Neuronal stem cell (in vitro differentiated cells): ENCODE measurements around the gene GABARAP.

Source experiments
- DNase-seq: peaks from one replicate; pipeline ENCODE4 v3.0.0-alpha.2; 2013; ENCODE audit warnings: low spot score
- H2AFZ ChIP-seq: one replicate; pipeline ENCODE4 v1.6.1; 2013; ENCODE audit warnings: mild to moderate bottlenecking, low read length, inconsistent platforms
- H2AK5ac ChIP-seq: 2 replicates; pipeline ENCODE4 v1.6.1; 2013; ENCODE audit warnings: low read depth, mild to moderate bottlenecking, inconsistent platforms, low read length, moderate library complexity, mixed read lengths
- H2BK120ac ChIP-seq: 2 replicates; pipeline ENCODE4 v1.6.1; 2013; ENCODE audit warnings: low read depth, mild to moderate bottlenecking, inconsistent platforms, low read length, moderate library complexity, mixed read lengths
- H2BK12ac ChIP-seq: one replicate; pipeline ENCODE4 v1.6.1; 2013; ENCODE audit warnings: low read length, inconsistent platforms
- H2BK15ac ChIP-seq: 2 replicates; pipeline ENCODE4 v1.6.1; 2013; ENCODE audit warnings: mild to moderate bottlenecking, low read length, inconsistent platforms, mixed read lengths
- H2BK5ac ChIP-seq: one replicate; pipeline ENCODE4 v1.6.1; 2013; ENCODE audit warnings: inconsistent platforms, mild to moderate bottlenecking, low read length, moderate library complexity
- H3K14ac ChIP-seq: one replicate; pipeline ENCODE4 v1.6.1; 2013; ENCODE audit warnings: low read length, inconsistent platforms
- H3K18ac ChIP-seq: 2 replicates; pipeline ENCODE4 v1.6.1; 2013; ENCODE audit warnings: low read length, inconsistent platforms
- H3K23ac ChIP-seq: 2 replicates; pipeline ENCODE4 v1.6.1; 2013; ENCODE audit warnings: low read depth, mild to moderate bottlenecking, mixed read lengths, low read length, inconsistent platforms; ENCODE audit not compliant: poor library complexity
- H3K27ac ChIP-seq: replicated peaks from 3 replicates; pipeline ENCODE4 v1.5.1; 2013; ENCODE audit warnings: low read length, inconsistent platforms
- H3K27me3 ChIP-seq, 3 experiments: 2 replicates each; pipeline ENCODE4 v1.6.1; 2013; ENCODE audit warnings: low read length in 3 of 3, mild to moderate bottlenecking in 2 of 3, inconsistent platforms in 1 of 3, low read depth in 1 of 3, mixed read lengths in 1 of 3, moderate library complexity in 1 of 3; ENCODE audit not compliant: control insufficient read depth in 3 of 3, insufficient read depth in 3 of 3
- H3K36me3 ChIP-seq, 2 donors: replicated peaks in 1 of 2; 2 replicates each; pipeline ENCODE4 v1.6.1; 2013; ENCODE audit warnings: low read length in 2 of 2; ENCODE audit not compliant: control insufficient read depth in 2 of 2, insufficient read depth in 2 of 2
- H3K4ac ChIP-seq: 2 replicates; pipeline ENCODE4 v1.6.1; 2013; ENCODE audit warnings: inconsistent platforms, mild to moderate bottlenecking, low read length, moderate library complexity
- H3K4me1 ChIP-seq, 2 donors: 1 replicate in 1 of 2; 2 replicates in 1 of 2; pipeline ENCODE4 v1.6.1; 2013; ENCODE audit warnings: low read length in 2 of 2, low read depth in 1 of 2; ENCODE audit not compliant: control insufficient read depth in 2 of 2, insufficient read depth in 1 of 2
- H3K4me2 ChIP-seq: one replicate; pipeline ENCODE4 v1.6.1; 2013; ENCODE audit warnings: mild to moderate bottlenecking, low read length, inconsistent platforms; ENCODE audit not compliant: insufficient read depth, poor library complexity, severe bottlenecking
- H3K4me3 ChIP-seq, 2 donors: 2 replicates each; pipeline ENCODE4 v1.5.1; 2013; ENCODE audit warnings: low read length in 2 of 2, mild to moderate bottlenecking in 2 of 2, inconsistent platforms in 1 of 2, moderate library complexity in 1 of 2
- H3K79me1 ChIP-seq: one replicate; pipeline ENCODE4 v1.6.1; 2013; ENCODE audit warnings: low read depth, mild to moderate bottlenecking, inconsistent platforms, low read length, moderate library complexity
- H3K9ac ChIP-seq: one replicate; pipeline ENCODE4 v1.6.1; 2013; ENCODE audit warnings: mild to moderate bottlenecking, low read depth, low read length, inconsistent platforms; ENCODE audit not compliant: poor library complexity
- H3K9me3 ChIP-seq, 2 donors: replicated peaks in 1 of 2; 2 replicates each; pipeline versions ENCODE3 to v1.6.1; 2013; ENCODE audit warnings: low read length in 2 of 2, mild to moderate bottlenecking in 2 of 2, inconsistent platforms in 1 of 2, low read depth in 1 of 2, mixed read lengths in 1 of 2, moderate library complexity in 1 of 2; ENCODE audit not compliant: control insufficient read depth in 2 of 2, insufficient read depth in 1 of 2
- H4K8ac ChIP-seq: one replicate; pipeline ENCODE4 v1.6.1; 2013; ENCODE audit warnings: low read depth, mild to moderate bottlenecking, inconsistent platforms, low read length, moderate library complexity
- H4K91ac ChIP-seq: one replicate; pipeline ENCODE4 v1.6.1; 2013; ENCODE audit warnings: low read length, low read depth, mild to moderate bottlenecking, inconsistent platforms; ENCODE audit not compliant: poor library complexity
- WGBS, 2 donors: extraction: QIAGEN DNeasy Blood & Tissue Kit; methylation state at CpG; one replicate each; pipeline ENCODE4 v1.1.7; 2013; ENCODE audit warnings: missing lambda C conversion rate in 2 of 2, mixed read lengths in 1 of 2; ENCODE audit not compliant: insufficient read length in 2 of 2, insufficient replicate concordance in 1 of 2; ENCODE audit errors: extremely low coverage in 2 of 2; 5-methylcytosine and 5-hydroxymethylcytosine counted together

The GABARAP gene

DNA sequence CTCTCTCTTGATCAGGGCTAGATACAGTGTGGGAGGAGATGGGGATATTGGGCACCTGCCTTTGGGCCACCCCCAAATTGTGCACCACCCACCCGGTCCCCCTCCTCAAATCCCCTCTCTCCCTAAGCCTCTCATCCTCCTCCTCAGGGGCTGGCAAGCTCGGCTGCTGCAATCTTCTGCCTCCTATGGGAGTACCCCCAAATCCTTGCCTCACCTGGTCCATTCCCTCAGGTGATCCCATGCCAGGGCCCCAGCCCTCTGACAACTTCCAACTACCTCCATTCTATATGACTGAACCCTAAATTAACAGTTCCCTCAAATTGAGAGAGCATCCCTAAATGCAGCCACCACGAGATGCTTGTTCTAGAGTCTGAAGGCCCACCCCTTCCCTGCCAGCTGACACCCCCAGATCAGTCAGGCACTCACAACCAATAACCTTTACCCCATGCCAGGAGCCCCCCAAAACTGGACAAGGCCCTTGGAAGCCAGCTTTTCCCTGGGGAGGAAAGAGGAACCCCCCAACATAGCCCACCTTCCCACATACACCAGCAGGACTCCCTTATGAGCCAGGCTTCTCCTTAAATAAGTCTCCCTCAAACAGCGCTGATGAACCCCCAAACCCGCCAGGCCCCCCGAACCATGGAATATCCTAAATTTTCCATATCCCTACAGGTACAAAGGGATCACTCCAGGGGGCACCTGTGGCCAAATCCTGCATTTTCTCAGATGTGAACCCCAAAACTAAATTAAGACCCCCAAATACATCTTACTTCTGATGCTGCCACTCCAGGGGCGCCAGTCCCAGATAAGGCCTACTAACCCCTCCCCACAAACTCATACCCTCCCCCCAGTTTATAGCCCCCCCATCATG lies 25.8 kb downstream of the GABARAP start:
- Histone ChIP-seq H3K14ac (no peak overlapping the region), H3K18ac (peak overlapping the region; percentile 46), H3K4me3 (peak overlapping the region; percentile 44 to 76), H3K4me1 (peaks cover 37 to 46% of the 10 kb centered on the region in 2 donors), H3K4ac (no peak overlapping the region), H2AFZ (no peak overlapping the region), H3K27me3 (no peaks in the 10 kb centered on the region), H3K9ac (peak overlapping the region; percentile 74), H2AK5ac (peak overlapping the region; percentile 53), H2BK5ac (peak overlapping the region; percentile 15), H3K27ac (peak overlapping the region; percentile 80), H2BK120ac (no peak overlapping the region), H3K79me1 (peaks cover 2% of the 10 kb centered on the region), H2BK12ac (no peak overlapping the region), H2BK15ac (no peak overlapping the region), H4K8ac (no peak overlapping the region), H3K4me2 (peak overlapping the region; percentile 74), H3K36me3 (peaks cover 2 to 11% of the 10 kb centered on the region in 2 donors), H3K9me3 (no peaks in the 10 kb centered on the region), H3K23ac (no peak overlapping the region), H4K91ac (no peak overlapping the region)
- no peak for DNase-seq
- no CpG with 5 or more reads among the region's 7 CpGs for WGBS, 2 donors

DNA sequence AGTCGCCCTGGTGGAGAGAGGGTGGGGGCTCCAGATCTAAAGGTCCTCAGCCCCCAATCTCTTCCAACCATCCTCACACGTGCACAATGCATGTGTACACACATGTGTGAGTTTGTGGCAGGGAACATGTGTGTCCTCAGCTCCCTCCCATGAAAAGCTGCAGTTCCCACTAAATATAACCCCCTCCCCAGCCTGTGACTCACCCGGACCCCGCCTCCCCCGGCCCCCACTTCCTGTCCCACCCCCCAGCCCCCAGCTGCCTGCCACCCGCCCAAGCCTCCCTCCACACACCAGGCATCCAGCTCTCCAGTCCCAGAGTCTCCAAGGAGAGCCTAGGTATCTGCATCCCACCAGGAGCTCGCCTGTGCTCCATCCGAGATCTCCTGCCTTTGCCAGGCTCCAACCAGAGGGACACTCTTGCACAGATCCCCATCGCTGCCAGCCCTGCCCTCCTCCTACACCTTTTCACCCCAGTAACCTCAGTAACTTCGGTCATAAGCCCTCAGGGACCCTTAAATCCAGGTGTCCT lies 26.5 kb downstream of the GABARAP start:
- Histone ChIP-seq H3K36me3 (peaks cover 0 to 3% of the 10 kb centered on the region in 2 donors), H2BK120ac (peak overlapping the region; percentile 43), H3K9me3 (no peaks in the 10 kb centered on the region), H2AFZ (no peak overlapping the region), H3K4ac (no peak overlapping the region), H4K91ac (no peak overlapping the region), H3K4me1 (peaks cover 40 to 49% of the 10 kb centered on the region in 2 donors), H3K27me3 (no peaks in the 10 kb centered on the region), H2AK5ac (peak overlapping the region; percentile 31), H3K4me2 (peak overlapping the region; percentile 74), H2BK12ac (peak overlapping the region; percentile 51), H3K79me1 (peaks cover 2% of the 10 kb centered on the region), H2BK5ac (peak overlapping the region; percentile 20), H3K27ac (peak overlapping the region; percentile 85), H3K23ac (no peak overlapping the region), H2BK15ac (peak overlapping the region; percentile 5), H3K18ac (peak overlapping the region; percentile 63), H4K8ac (no peak overlapping the region), H3K9ac (no peak overlapping the region), H3K14ac (no peak overlapping the region), H3K4me3 (peak overlapping the region; percentile 44 to 76)
- DNase-seq, result no peak
- no CpG with 5 or more reads among the region's 10 CpGs for WGBS, 2 donors

DNA sequence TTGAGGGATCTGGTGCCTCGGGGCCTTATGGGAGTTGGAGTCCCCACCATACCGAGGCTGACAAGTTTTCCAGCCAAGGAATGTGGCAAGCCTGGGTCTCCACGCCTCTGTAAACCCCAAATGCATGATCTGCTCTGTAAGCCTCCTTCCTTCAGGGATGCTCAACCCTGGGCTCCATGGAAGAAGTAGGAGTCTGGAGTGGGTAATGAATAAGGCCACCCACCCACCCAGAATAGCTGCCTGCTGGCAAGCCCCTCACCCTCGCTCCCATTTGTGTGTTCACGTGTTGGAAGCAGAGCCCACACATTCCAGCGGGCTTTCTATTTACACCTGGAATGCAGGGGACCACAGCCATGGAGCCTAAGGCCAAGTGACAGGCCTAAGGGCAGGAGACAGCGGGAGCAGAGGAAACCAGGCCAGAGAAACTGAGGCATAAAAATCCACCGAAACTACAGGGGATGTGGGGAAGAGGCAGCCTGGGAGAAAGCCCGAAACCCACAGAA lies 27.1 kb downstream of the GABARAP start:
- Histone ChIP-seq H2AFZ (no peak overlapping the region), H2BK5ac (peak overlapping the region; percentile 20), H3K9me3 (no peaks in the 10 kb centered on the region), H3K18ac (peak overlapping the region; percentile 63), H2BK15ac (peak overlapping the region; percentile 5), H3K36me3 (no peaks in the 10 kb centered on the region), H3K4me1 (peaks cover 39 to 45% of the 10 kb centered on the region in 2 donors), H4K91ac (no peak overlapping the region), H3K27me3 (no peaks in the 10 kb centered on the region), H2BK12ac (peak overlapping the region; percentile 51), H3K79me1 (peaks cover 2% of the 10 kb centered on the region), H3K9ac (no peak overlapping the region), H3K27ac (peak overlapping the region; percentile 85), H3K4me2 (peak overlapping the region; percentile 49), H3K4ac (no peak overlapping the region), H4K8ac (no peak overlapping the region), H3K23ac (no peak overlapping the region), H2BK120ac (peak overlapping the region; percentile 43), H3K14ac (no peak overlapping the region), H2AK5ac (peak overlapping the region; percentile 31), H3K4me3 (peak overlapping the region; percentile 26 to 44)
- DNase-seq, result no peak
- no CpG with 5 or more reads among the region's 9 CpGs for WGBS, 2 donors
